Stimulated activated memory B cell treated with anti-CD40 and anti-IgM and Interleukin-4, amounts not matched to agents 10 μg/mL and 1 μg/mL and 100 μg/mL, for 72 hours (primary cell): ENCODE data around the gene HSD17B12.

Experiments used
- ATAC-seq: fragments of 150-1000 bp; cut with Tn5 transposase; 2 replicates; pipeline ENCODE4 v1.10.0; 2021
- H3K27ac Mint-ChIP-seq: one replicate; pipeline ENCODE4 v1.8.0; 2022; ENCODE audit warnings: mild to moderate bottlenecking, mixed read lengths
- H3K27me3 Mint-ChIP-seq: one replicate; pipeline ENCODE4 v1.8.0; 2022; ENCODE audit warnings: mixed read lengths
- H3K36me3 Mint-ChIP-seq: one replicate; pipeline ENCODE4 v1.8.0; 2022; ENCODE audit warnings: mixed read lengths
- H3K4me1 Mint-ChIP-seq: one replicate; pipeline ENCODE4 v1.8.0; 2022; ENCODE audit warnings: mixed read lengths
- H3K4me3 Mint-ChIP-seq: one replicate; pipeline ENCODE4 v1.8.0; 2022; ENCODE audit warnings: mild to moderate bottlenecking, moderate library complexity, mixed read lengths
- H3K9me3 Mint-ChIP-seq: one replicate; pipeline ENCODE4 v1.8.0; 2022; ENCODE audit warnings: mixed read lengths

HSD17B12 gene

GRCh38 chr11:43874738-43875137 is 194.2 kb downstream of the HSD17B12 start:
- Mint-ChIP-seq H3K27ac (no peak overlapping the region), H3K36me3 (no peaks in the 10 kb centered on the region), H3K4me3 (no peak overlapping the region), H3K4me1 (no peaks in the 10 kb centered on the region), H3K27me3 (peaks cover 40% of the 10 kb centered on the region), H3K9me3 (no peaks in the 10 kb centered on the region)
- no peak for ATAC-seq

DNA sequence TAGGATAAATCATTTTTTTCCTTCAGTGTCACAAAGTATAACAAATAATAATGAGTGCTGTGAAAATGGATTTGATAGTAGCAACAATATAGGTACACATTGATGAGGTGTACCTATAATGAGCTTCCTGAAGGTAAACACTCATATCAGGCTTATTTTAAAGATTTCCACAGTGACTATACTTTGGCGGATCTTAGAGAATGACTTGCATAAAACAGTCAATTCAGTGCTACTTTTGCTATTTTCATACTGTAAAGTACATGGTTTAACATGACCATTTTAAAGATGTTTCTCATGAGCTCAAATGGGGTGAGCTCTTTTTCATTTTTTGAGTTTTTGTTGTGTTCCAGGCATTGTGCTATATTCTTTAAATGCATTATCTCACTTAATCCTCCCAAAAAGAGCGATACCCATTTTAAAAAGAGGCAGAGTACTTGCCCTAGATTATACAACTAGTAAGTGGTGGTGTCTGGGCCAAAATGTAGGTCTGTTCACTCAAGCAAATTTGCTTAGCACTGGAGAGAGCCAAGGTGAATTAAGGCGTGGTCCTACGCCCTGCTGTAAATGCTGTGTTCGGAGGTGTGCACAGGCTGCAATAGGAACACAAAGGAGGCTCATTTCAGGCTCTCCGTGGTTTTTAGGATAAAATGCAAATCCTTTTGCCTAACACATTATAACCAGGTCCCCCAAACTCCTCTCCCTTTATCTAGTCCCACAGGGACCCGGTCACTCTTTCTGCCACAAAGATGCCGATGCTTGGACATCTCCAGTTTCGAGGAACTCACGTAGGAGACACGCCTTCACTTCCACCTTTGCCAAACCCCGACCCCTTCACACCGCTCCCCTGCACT is 199.5 kb downstream of the HSD17B12 start:
- H3K4me1 Mint-ChIP-seq, result peaks cover 15% of the 10 kb centered on the region
- ATAC-seq, result no peak
- peaks cover 13% of the 10 kb centered on the region for H3K36me3 Mint-ChIP-seq
- H3K27me3 Mint-ChIP-seq, result peaks cover 8% of the 10 kb centered on the region
- peak overlapping the region; percentile 86 for H3K4me3 Mint-ChIP-seq
- peak overlapping the region; percentile 75 for H3K27ac Mint-ChIP-seq
- H3K9me3 Mint-ChIP-seq, result no peaks in the 10 kb centered on the region

DNA sequence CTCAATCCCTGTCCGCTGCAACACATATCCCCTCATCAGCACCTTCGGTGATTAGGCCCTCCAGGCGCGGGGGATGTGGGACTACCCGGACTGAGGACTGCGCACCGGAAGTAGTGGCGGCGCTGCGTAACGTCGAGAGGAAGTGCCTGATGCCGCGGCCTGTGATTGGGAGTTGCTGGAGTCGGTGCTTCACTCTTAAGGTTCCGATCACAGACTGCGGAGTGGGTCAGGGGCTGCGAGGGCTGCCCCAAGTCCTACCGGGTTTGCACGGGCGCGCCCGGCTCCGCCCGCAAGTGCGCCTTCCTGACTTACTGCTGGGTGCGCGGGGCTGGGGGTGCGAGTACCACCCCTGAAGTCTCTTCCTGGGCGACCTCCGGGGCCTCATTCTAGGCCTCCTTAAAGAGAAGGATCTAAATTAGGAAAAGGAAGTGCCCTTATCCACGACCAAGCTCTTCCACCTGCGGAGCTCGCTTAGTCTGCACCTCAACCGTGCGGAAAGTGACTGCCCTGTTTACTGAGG is 200.2 kb downstream of the HSD17B12 start, which contains the start of gene ALKBH3:
ALKBH3 (plus strand) TSS at position 192 of the 520 bp plus-strand sequence. CDS start 1,822 bp downstream, outside the sequence.
- ATAC-seq, result peak; percentile 99
- peaks cover 1% of the 10 kb centered on the region for H3K27me3 Mint-ChIP-seq

GRCh38 chr11:43892851-43893250 is 212.3 kb downstream of the HSD17B12 start:
- no peak for ATAC-seq
- Mint-ChIP-seq H3K27ac (no peak overlapping the region), H3K27me3 (no peaks in the 10 kb centered on the region), H3K36me3 (peaks cover 73% of the 10 kb centered on the region), H3K9me3 (no peaks in the 10 kb centered on the region), H3K4me1 (no peaks in the 10 kb centered on the region), H3K4me3 (no peak overlapping the region)

More for the DNA sequence above, 200.2 kb downstream of the HSD17B12 start, which contains the start of gene ALKBH3:
- Mint-ChIP-seq H3K9me3 (no peaks in the 10 kb centered on the region), H3K4me3 (peak within 1 kb of the TSS; percentile 86), H3K27ac (peak within 1 kb of the TSS; percentile 75), H3K4me1 (peaks cover 15% of the 10 kb centered on the region), H3K36me3 (peaks cover 19% of the 10 kb centered on the region)

- Mint-ChIP-seq H3K4me3 (no peak overlapping the region), H3K9me3 (no peaks in the 10 kb centered on the region), H3K27ac (no peak overlapping the region), H3K27me3 (no peaks in the 10 kb centered on the region), H3K4me1 (no peaks in the 10 kb centered on the region), H3K36me3 (peaks cover 86% of the 10 kb centered on the region)
- no peak for ATAC-seq
These were observed 214.0 kb downstream of the HSD17B12 start for GRCh38 chr11:43894546-43894945.

DNA sequence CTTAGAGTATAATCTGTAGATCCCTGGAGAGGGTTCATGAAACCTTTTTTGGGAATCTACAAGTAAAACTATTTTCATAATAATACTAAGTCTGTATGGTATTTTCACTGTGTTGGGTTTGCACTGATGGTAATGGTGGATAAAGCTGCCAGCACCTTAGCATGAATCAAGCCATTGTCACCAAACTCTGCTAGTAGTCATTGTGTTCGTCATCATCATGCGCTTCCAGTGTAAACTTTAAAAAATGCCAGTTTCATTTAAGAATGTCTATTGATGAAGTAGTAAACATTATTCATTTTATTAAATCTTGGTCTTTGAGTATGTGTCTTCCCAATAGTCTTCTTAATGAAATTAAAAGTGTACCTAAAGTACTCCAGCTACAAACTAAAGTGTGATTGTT is 215.1 kb downstream of the HSD17B12 start:
- Mint-ChIP-seq H3K9me3 (no peaks in the 10 kb centered on the region), H3K4me3 (no peak overlapping the region), H3K4me1 (no peaks in the 10 kb centered on the region), H3K27ac (no peak overlapping the region), H3K27me3 (no peaks in the 10 kb centered on the region), H3K36me3 (peaks cover 78% of the 10 kb centered on the region)
- no peak for ATAC-seq

GRCh38 chr11:43898574-43898973 is 218.0 kb downstream of the HSD17B12 start:
- Mint-ChIP-seq H3K9me3 (no peaks in the 10 kb centered on the region), H3K27ac (no peak overlapping the region), H3K4me3 (no peak overlapping the region), H3K36me3 (peaks cover 78% of the 10 kb centered on the region), H3K4me1 (no peaks in the 10 kb centered on the region), H3K27me3 (no peaks in the 10 kb centered on the region)
- ATAC-seq, result no peak

DNA sequence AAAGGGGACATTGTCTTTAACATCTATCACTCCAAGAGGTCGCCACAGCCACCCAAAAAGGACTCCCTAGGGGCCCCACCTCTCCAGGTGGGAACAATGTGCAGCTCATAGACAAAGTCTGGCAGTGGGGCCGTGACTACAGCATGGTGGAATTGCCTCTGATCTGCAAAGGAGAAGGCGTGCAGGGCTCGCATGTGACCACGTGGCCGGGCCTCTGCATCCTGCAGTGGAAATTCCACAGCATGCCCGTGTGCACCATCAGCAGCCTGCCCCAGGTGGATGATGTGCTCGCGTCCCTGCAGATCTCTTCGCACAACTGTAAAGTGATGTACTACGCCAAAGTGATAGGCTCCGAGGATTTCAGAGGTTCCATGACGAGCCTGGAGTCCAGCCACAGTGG is 218.6 kb downstream of the HSD17B12 start:
- Mint-ChIP-seq H3K27ac (no peak overlapping the region), H3K27me3 (no peaks in the 10 kb centered on the region), H3K9me3 (no peaks in the 10 kb centered on the region), H3K4me1 (no peaks in the 10 kb centered on the region), H3K4me3 (no peak overlapping the region), H3K36me3 (peaks cover 80% of the 10 kb centered on the region)
- no peak for ATAC-seq

- Mint-ChIP-seq H3K4me1 (no peaks in the 10 kb centered on the region), H3K27ac (no peak overlapping the region), H3K36me3 (peaks cover 65% of the 10 kb centered on the region), H3K27me3 (no peaks in the 10 kb centered on the region), H3K9me3 (no peaks in the 10 kb centered on the region), H3K4me3 (no peak overlapping the region)
- ATAC-seq, result no peak
These were observed 221.0 kb downstream of the HSD17B12 start for GRCh38 chr11:43901551-43901950.

- Mint-ChIP-seq H3K27me3 (no peaks in the 10 kb centered on the region), H3K9me3 (no peaks in the 10 kb centered on the region), H3K4me3 (no peak overlapping the region), H3K27ac (no peak overlapping the region), H3K4me1 (peaks cover 11% of the 10 kb centered on the region), H3K36me3 (peaks cover 66% of the 10 kb centered on the region)
- ATAC-seq, result no peak
These were observed 222.5 kb downstream of the HSD17B12 start for GRCh38 chr11:43903078-43903477.

- no peak overlapping the region for H3K27ac Mint-ChIP-seq
- no peaks in the 10 kb centered on the region for H3K27me3 Mint-ChIP-seq
- no peaks in the 10 kb centered on the region for H3K9me3 Mint-ChIP-seq
- ATAC-seq, result no peak
- peaks cover 11% of the 10 kb centered on the region for H3K4me1 Mint-ChIP-seq
- peaks cover 64% of the 10 kb centered on the region for H3K36me3 Mint-ChIP-seq
- H3K4me3 Mint-ChIP-seq, result no peak overlapping the region
These were observed 223.4 kb downstream of the HSD17B12 start for GRCh38 chr11:43903969-43904368.

DNA sequence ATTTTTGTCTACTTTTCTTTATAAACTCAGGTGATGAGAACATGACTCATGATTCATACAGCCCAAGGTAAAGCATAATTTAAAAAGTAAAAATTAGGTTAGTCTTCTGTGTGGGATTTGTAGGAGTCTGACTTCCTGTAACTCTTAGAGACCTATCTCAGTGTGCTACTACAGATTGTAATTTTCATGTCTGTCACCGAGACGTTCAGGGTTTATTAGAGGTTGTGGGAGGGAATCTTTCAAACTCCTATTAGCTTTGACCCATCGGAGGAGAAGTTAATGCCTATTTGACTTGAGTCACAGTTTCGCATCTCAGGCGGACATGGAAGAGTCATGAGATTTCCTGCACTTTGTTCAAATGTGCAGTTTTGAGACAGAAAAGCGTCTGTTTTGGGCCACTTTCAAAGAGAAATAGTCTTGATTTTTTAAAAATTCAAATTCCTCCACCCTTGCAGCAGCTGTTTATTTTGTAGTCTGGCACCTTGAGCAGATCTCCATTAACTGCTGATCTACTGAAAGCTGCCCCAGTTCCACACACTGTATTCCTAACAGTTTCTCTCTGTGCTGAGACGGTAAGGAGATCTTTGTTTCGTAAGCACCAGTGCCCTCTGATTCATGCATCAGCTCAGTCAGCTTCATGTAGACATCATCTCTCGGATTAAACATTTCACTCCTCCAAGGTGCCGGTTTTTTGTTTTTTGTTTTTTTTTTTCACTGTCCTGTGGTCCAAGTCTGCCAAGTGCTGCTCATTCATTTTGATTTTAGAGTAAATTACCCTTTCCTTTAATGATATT is 224.4 kb downstream of the HSD17B12 start:
- peaks cover 11% of the 10 kb centered on the region for H3K4me1 Mint-ChIP-seq
- no peaks in the 10 kb centered on the region for H3K9me3 Mint-ChIP-seq
- no peak overlapping the region for H3K27ac Mint-ChIP-seq
- H3K27me3 Mint-ChIP-seq, result no peaks in the 10 kb centered on the region
- ATAC-seq, result no peak
- H3K4me3 Mint-ChIP-seq, result no peak overlapping the region
- H3K36me3 Mint-ChIP-seq, result peaks cover 66% of the 10 kb centered on the region

DNA sequence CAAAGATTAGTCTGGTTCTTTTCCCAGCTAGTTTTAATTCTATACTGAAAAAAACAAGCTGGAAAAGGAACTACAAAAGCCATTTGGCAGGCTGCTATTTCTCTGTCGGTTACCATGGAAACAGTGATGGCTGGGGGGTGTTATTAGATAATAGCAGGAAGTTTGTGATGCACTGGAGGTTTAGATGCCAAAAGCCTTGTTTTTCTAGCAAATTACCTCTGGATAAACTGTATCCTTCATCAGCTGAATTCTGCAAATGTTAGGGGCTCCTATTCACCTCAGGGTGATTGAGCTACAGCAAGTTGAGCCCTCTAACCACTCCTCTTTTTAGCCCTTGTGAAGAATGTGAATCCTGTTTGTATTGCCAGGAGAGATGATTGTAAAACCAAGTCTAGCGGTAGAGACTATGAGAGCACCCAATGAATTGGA is 225.3 kb downstream of the HSD17B12 start:
- H3K4me1 Mint-ChIP-seq, result peaks cover 11% of the 10 kb centered on the region
- H3K4me3 Mint-ChIP-seq, result no peak overlapping the region
- no peak for ATAC-seq
- H3K27ac Mint-ChIP-seq, result no peak overlapping the region
- H3K9me3 Mint-ChIP-seq, result no peaks in the 10 kb centered on the region
- no peaks in the 10 kb centered on the region for H3K27me3 Mint-ChIP-seq
- peaks cover 72% of the 10 kb centered on the region for H3K36me3 Mint-ChIP-seq
